ENCODE data around the gene GAGE12J. TPM values are rescaled to one million over a fixed set of nuclear protein-coding genes. Genes with fewer than 3 reads are reported as not detected.

GAGE12J gene
- total and polyA plus RNA-seq, 7 donors: not detected

- H3K4me1 ChIP-seq: no peaks in the 10 kb centered on the region
- no peak for ATAC-seq
- no peaks in the 10 kb centered on the region for H3K9me3 ChIP-seq
- 80 to 95% (median 93%) methylated on average over 11 to 18 of the region's 18 CpGs for WGBS, 3 donors
- H3K4me3 ChIP-seq: no peak overlapping the region
- no peak for TF ChIP-seq CTCF (IDR thresholded peaks at IDR 0.05)
- no peak for DNase-seq
- peaks cover 0 to 8% (median 0%) of the 10 kb centered on the region in 3 donors for H3K27me3 ChIP-seq (ENCODE audit: insufficient read depth in 3 of 3, low read length in 2 of 3)
- intact Hi-C loops (cut with DNase I): no loop called here
- H3K36me3 ChIP-seq (ENCODE audit: insufficient read depth in 1 of 2, low read depth in 1 of 2): no peaks in the 10 kb centered on the region
- no peak overlapping the region for H3K27ac ChIP-seq
These were observed 35.7 kb upstream of the GAGE12J start for GRCh38 chrX:49286136-49286535.

- ATAC-seq: no peak
- intact Hi-C loops (cut with DNase I): no loop called here
- 68 to 94% (median 78%) methylated on average over 2 to 4 of the region's 4 CpGs for whole genome bisulfite sequencing, 3 donors
- DNase-seq: no peak
- peaks cover 0 to 8% (median 0%) of the 10 kb centered on the region in 3 donors for H3K27me3 ChIP-seq (ENCODE audit: insufficient read depth in 3 of 3, low read length in 2 of 3)
- no peak overlapping the region for H3K27ac ChIP-seq
- no peak overlapping the region for H3K4me3 ChIP-seq
- H3K9me3 ChIP-seq: no peaks in the 10 kb centered on the region
- TF ChIP-seq CTCF (IDR thresholded peaks at IDR 0.05): no peak
- H3K36me3 ChIP-seq (ENCODE audit: insufficient read depth in 1 of 2, low read depth in 1 of 2): no peaks in the 10 kb centered on the region
- no peaks in the 10 kb centered on the region for H3K4me1 ChIP-seq
These were observed 35.3 kb upstream of the GAGE12J start for GRCh38 chrX:49286581-49286980.

GRCh38 chrX:49287665-49288064 lies 34.2 kb upstream of the GAGE12J start:
- intact Hi-C loops (cut with DNase I): no loop called here
- DNase-seq (no peak), ATAC-seq (no peak)
- H3K27me3 ChIP-seq (ENCODE audit: insufficient read depth in 3 of 3, low read length in 2 of 3): peaks cover 0 to 13% (median 0%) of the 10 kb centered on the region in 3 donors
- no peak overlapping the region for H3K27ac ChIP-seq
- no peaks in the 10 kb centered on the region for H3K4me1 ChIP-seq
- H3K36me3 ChIP-seq (ENCODE audit: insufficient read depth in 1 of 2, low read depth in 1 of 2): no peaks in the 10 kb centered on the region
- 80 to 100% (median 84%) methylated on average over 1 of the region's 1 CpG for WGBS, 3 donors
- no peak overlapping the region for H3K4me3 ChIP-seq
- TF ChIP-seq CTCF (IDR thresholded peaks at IDR 0.05): no peak
- no peaks in the 10 kb centered on the region for H3K9me3 ChIP-seq

GRCh38 chrX:49290215-49290614 lies 31.6 kb upstream of the GAGE12J start:
- DNase-seq: no peak
- WGBS, 3 donors: 61 to 86% (median 68%) methylated on average over 5 to 7 of the region's 7 CpGs
- Histone ChIP-seq H3K36me3 (ENCODE audit: insufficient read depth in 1 of 2, low read depth in 1 of 2) (no peaks in the 10 kb centered on the region), H3K27ac (no peak overlapping the region), H3K4me1 (no peaks in the 10 kb centered on the region), H3K27me3 (ENCODE audit: insufficient read depth in 3 of 3, low read length in 2 of 3) (peaks cover 0 to 13% (median 0%) of the 10 kb centered on the region in 3 donors), H3K4me3 (no peak overlapping the region), H3K9me3 (no peaks in the 10 kb centered on the region)
- no peak for TF ChIP-seq CTCF (IDR thresholded peaks at IDR 0.05)
- intact Hi-C loops (cut with DNase I): loop anchor here in 1 of 2 donors (5.0 to 10.0 kb wide), 2 partner anchors 462 to 545 kb away; no protein-coding TSS in a partner anchor
- no peak for ATAC-seq

All from psoas muscle (tissue), 8 donors.